ENCODE measurements around the gene GPRC5A. TPM values are rescaled to one million over a fixed set of nuclear protein-coding genes. Genes with fewer than 3 reads are reported as not detected.

GPRC5A gene
- total and polyA plus RNA-seq, 2 donors (not counting 3 experiments of a cell fraction or from before 2014, with no cell fraction given) = 22.7 to 86.4 TPM

DNA sequence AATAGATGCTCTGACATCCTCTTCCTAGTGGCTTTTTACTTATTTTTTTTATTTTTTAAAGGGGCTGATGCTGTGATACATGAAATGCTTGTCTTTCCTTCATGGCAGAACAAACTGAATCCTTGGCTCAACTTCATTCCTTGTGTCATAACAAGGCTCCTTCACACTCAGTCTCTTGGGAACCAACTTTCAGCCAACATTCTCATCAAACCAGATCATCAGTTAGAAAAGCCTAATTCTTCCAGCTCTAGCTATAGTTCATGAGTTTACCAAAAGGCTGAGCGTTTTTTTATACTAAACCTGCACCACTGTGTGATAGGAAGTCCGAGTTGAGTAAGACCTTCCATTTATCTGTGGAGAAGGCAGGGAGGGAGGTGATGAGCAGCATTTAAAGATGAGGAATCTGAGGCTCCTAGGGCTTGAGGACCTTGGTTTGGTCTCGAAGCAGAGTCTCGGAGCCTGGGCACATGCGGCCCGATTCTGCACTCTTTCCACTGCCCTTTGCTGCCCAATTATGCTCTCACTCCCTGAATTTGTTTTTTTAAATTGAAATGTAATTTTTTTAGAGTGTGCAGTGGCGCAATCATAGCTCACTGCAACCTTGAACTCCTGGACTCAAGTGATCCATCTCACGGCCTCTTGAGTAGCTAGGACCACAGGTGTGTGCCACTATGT lies 52.4 kb downstream of the GPRC5A start:
- H3K79me2 ChIP-seq (ENCODE audit: control insufficient read depth, insufficient read depth, low read length) = no peaks in the 10 kb centered on the region
- dilution Hi-C loops (cut with MboI; ENCODE audit: extremely low pct_ligation_motif_present, low sequenced_read_pairs) (no loop called here), intact Hi-C loops (cut with micrococcal nuclease) (no loop called here)
- FAIRE-seq (no peak), DNase-seq (ENCODE audit: low read depth, low spot score) (no peak)
- no peaks in the 10 kb centered on the region for H3K36me3 ChIP-seq (ENCODE audit: control insufficient read depth in 2 of 2, extremely low read depth in 1 of 2, insufficient read depth in 2 of 2, low read length in 2 of 2)
- no peak overlapping the region for H3K4me3 ChIP-seq (replicated peaks in 1 of 3; ENCODE audit: insufficient read depth in 1 of 3, low read depth in 1 of 3, low read length in 3 of 3)
- TF ChIP-seq MYC (IDR thresholded peaks at IDR 0.05; ENCODE audit: low read depth, low read length) (no peak), FOS (IDR thresholded peaks at IDR 0.05; ENCODE audit: borderline replicate concordance, insufficient read depth, low read length) (no peak), EZH2 (IDR thresholded peaks at IDR 0.05; ENCODE audit: borderline replicate concordance, low read depth, low read length, severe bottlenecking) (no peak), GATA2 (IDR thresholded peaks at IDR 0.05; ENCODE audit: insufficient read depth, insufficient read length, low read depth, low read length) (no peak), POLR2AphosphoS5 (IDR thresholded peaks at IDR 0.05; ENCODE audit: insufficient read depth, low read depth, low read length) (no peak), POLR2A (IDR thresholded peaks at IDR 0.05; ENCODE audit: low read depth, low read length) (no peak), JUN (IDR thresholded peaks at IDR 0.05; ENCODE audit: borderline replicate concordance, insufficient read depth, insufficient read length, low read depth) (no peak)
- TF ChIP-seq, protein P1, sequence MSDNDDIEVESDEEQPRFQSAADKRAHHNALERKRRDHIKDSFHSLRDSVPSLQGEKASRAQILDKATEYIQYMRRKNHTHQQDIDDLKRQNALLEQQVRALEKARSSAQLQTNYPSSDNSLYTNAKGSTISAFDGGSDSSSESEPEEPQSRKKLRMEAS (IDR thresholded peaks at IDR 0.05; ENCODE audit: insufficient read depth, insufficient read length) = no peak
- TF ChIP-seq, protein P2, sequence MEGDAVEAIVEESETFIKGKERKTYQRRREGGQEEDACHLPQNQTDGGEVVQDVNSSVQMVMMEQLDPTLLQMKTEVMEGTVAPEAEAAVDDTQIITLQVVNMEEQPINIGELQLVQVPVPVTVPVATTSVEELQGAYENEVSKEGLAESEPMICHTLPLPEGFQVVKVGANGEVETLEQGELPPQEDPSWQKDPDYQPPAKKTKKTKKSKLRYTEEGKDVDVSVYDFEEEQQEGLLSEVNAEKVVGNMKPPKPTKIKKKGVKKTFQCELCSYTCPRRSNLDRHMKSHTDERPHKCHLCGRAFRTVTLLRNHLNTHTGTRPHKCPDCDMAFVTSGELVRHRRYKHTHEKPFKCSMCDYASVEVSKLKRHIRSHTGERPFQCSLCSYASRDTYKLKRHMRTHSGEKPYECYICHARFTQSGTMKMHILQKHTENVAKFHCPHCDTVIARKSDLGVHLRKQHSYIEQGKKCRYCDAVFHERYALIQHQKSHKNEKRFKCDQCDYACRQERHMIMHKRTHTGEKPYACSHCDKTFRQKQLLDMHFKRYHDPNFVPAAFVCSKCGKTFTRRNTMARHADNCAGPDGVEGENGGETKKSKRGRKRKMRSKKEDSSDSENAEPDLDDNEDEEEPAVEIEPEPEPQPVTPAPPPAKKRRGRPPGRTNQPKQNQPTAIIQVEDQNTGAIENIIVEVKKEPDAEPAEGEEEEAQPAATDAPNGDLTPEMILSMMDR (IDR thresholded peaks at IDR 0.05; ENCODE audit: extremely low read depth in 1 of 2, insufficient read depth in 1 of 2, low read depth in 1 of 2, low read length in 2 of 2) = no peak
- H3K27me3 ChIP-seq (ENCODE audit: control insufficient read depth in 2 of 2, insufficient read depth in 2 of 2, low read length in 2 of 2) = no peaks in the 10 kb centered on the region
- H3K9me1 ChIP-seq (replicated peaks; ENCODE audit: control insufficient read depth, extremely low read depth, insufficient read depth, low read length) = no peaks in the 10 kb centered on the region
- no peak overlapping the region for H2AFZ ChIP-seq (ENCODE audit: low read depth, low read length)
- BruUV-seq (replicated peaks) = no TSS peak
- no peak overlapping the region for H3K4me2 ChIP-seq (ENCODE audit: insufficient read depth, low read length)
- CTCF ChIA-PET = interaction anchor here (1.0 kb wide), 1 partner anchor 22 kb away, joined by 3 read pairs; no protein-coding TSS in a partner anchor
- no peak overlapping the region for H3K27ac ChIP-seq (ENCODE audit: insufficient read depth, low read depth, low read length)
- H3K4me1 ChIP-seq (ENCODE audit: control insufficient read depth, extremely low read depth, insufficient read depth, low read length) = no peaks in the 10 kb centered on the region
- H3K9ac ChIP-seq (replicated peaks; ENCODE audit: extremely low read depth, insufficient read depth, low read length) = no peak overlapping the region
- POLR2A ChIA-PET = no interaction called here
- no peaks in the 10 kb centered on the region for H3K9me3 ChIP-seq (replicated peaks; ENCODE audit: control insufficient read depth, insufficient read depth, low read length)
- no peaks in the 10 kb centered on the region for H4K20me1 ChIP-seq (replicated peaks; ENCODE audit: control insufficient read depth, extremely low read depth, insufficient read depth, low read length)
